ENCODE results near the gene CCND1. TPM values are rescaled to one million over a fixed set of nuclear protein-coding genes. Genes with fewer than 3 reads are reported as not detected.
A peak's percentile ranks its signal among the peaks of the same experiment; 100 is the strongest.

The CCND1 gene
- total RNA-seq, 1 donor from 2014 or later, result 85.0 TPM

GRCh38 chr11:69671734-69672465, 30.9 kb downstream of the CCND1 start:
- Histone ChIP-seq H3K36me3 (no peaks in the 10 kb centered on the region), H3K4me3 (no peak overlapping the region), H3K27ac (no peak overlapping the region), H3K79me2 (ENCODE audit: low read depth) (peaks cover 21% of the 10 kb centered on the region), H3K4me1 (peaks cover 5% of the 10 kb centered on the region), H3K27me3 (no peaks in the 10 kb centered on the region), H3K4me2 (no peak overlapping the region), H4K20me1 (ENCODE audit: low read depth) (peaks cover 9% of the 10 kb centered on the region), H3K9ac (no peak overlapping the region), H3K9me3 (ENCODE audit: low read depth) (no peaks in the 10 kb centered on the region), H3F3A (ENCODE audit: low read depth) (peaks cover 12% of the 10 kb centered on the region), H2AFZ (replicated peaks) (no peak overlapping the region)
- Mint-ChIP-seq H3K27ac (no peak overlapping the region), H3K4me3 (no peak overlapping the region), H3K27me3 (ENCODE audit: insufficient read depth, low read depth) (peaks cover 3% of the 10 kb centered on the region), H3K36me3 (peaks cover 3% of the 10 kb centered on the region), H3K9me3 (no peaks in the 10 kb centered on the region), H3K4me1 (peaks cover 32% of the 10 kb centered on the region)
- no peak for DNase-seq (ENCODE audit: low spot score)
- no peak for TF ChIP-seq EZH2 (IDR thresholded peaks at IDR 0.05)

- no peaks in the 10 kb centered on the region for H3K9me3 Mint-ChIP-seq
- H3K27ac Mint-ChIP-seq, result no peak overlapping the region
- H3K4me3 ChIP-seq, result peak overlapping the region; percentile 77
- no peak overlapping the region for H2AFZ ChIP-seq (replicated peaks)
- H3K27ac ChIP-seq, result no peak overlapping the region
- peaks cover 3% of the 10 kb centered on the region for H3K27me3 Mint-ChIP-seq (ENCODE audit: insufficient read depth, low read depth)
- peaks cover 5% of the 10 kb centered on the region for H3K4me1 ChIP-seq
- peaks cover 26% of the 10 kb centered on the region for H3K4me1 Mint-ChIP-seq
- no peaks in the 10 kb centered on the region for H3K9me3 ChIP-seq (ENCODE audit: low read depth)
- peak; percentile 41 for DNase-seq (ENCODE audit: low spot score)
- H4K20me1 ChIP-seq (ENCODE audit: low read depth), result peaks cover 9% of the 10 kb centered on the region
- no peaks in the 10 kb centered on the region for H3K36me3 Mint-ChIP-seq
- no peaks in the 10 kb centered on the region for H3K36me3 ChIP-seq
- peak overlapping the region; percentile 91 for H3K4me2 ChIP-seq
- peaks cover 22% of the 10 kb centered on the region for H3F3A ChIP-seq (ENCODE audit: low read depth)
- H3K9ac ChIP-seq, result peak overlapping the region; percentile 80
- TF ChIP-seq EZH2 (IDR thresholded peaks at IDR 0.05) (no peak), EZH2phosphoT487 (IDR thresholded peaks at IDR 0.05) (no peak)
- TF ChIP-seq, protein P1, sequence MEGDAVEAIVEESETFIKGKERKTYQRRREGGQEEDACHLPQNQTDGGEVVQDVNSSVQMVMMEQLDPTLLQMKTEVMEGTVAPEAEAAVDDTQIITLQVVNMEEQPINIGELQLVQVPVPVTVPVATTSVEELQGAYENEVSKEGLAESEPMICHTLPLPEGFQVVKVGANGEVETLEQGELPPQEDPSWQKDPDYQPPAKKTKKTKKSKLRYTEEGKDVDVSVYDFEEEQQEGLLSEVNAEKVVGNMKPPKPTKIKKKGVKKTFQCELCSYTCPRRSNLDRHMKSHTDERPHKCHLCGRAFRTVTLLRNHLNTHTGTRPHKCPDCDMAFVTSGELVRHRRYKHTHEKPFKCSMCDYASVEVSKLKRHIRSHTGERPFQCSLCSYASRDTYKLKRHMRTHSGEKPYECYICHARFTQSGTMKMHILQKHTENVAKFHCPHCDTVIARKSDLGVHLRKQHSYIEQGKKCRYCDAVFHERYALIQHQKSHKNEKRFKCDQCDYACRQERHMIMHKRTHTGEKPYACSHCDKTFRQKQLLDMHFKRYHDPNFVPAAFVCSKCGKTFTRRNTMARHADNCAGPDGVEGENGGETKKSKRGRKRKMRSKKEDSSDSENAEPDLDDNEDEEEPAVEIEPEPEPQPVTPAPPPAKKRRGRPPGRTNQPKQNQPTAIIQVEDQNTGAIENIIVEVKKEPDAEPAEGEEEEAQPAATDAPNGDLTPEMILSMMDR (IDR thresholded peaks at IDR 0.05), result no peak
- peak overlapping the region; percentile 94 for H3K4me3 Mint-ChIP-seq
- peaks cover 21% of the 10 kb centered on the region for H3K79me2 ChIP-seq (ENCODE audit: low read depth)
- H3K27me3 ChIP-seq, result no peaks in the 10 kb centered on the region
Measured at GRCh38 chr11:69674267-69674885, 33.4 kb downstream of the CCND1 start.

DNA sequence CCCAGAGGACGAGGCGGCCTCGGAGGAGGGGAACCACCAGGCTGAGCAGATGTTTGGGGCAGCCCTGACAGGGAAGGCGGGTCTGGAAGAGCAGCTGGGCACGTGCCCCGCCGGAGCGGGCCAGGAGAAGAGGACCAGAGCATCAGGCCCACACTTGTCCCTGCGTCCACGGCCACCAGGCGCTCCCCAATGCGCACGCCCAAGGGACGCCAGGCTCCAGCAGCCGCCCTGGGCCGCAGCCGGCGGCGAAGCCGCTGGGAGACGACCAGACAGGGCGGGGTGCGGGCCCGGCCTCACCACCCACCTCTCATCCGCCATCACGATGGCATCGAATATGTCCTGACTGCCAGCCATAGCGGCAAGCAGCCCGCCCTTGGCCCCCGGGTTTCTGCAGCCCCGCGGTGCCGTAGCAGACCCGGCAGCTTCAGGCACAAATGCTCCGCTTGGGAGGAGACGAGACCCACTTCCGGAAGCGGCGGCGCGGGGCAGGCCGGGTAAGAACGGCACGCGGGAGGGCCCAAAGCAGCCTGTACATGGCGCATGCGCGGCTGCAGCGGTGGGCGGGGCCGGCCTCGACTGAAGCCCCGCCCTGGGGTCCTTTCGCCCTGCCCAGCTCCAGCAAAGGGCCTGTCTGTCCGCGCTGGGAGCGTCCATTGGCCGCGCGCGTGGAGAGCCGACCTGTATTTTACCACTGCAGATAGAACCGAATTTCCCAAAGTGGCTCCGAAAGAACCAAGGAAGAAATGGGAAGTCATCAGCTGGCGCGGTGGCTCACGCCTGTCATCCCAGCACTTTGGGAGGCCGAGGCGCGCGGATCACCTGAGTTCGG, 34.1 kb downstream of the CCND1 start, which contains the start of gene LTO1:
LTO1 (minus strand) TSS at position 468 of the 829 bp plus-strand sequence; CDS start at position 354, 114 bp downstream.
- H3K4me1 ChIP-seq, result peaks cover 5% of the 10 kb centered on the region
- peak within 1 kb of the TSS; percentile 91 for H3K4me2 ChIP-seq
- H3K9ac ChIP-seq, result peak within 1 kb of the TSS; percentile 80
- no peaks in the 10 kb centered on the region for H3K9me3 ChIP-seq (ENCODE audit: low read depth)
- H3K79me2 ChIP-seq (ENCODE audit: low read depth), result peaks cover 21% of the 10 kb centered on the region
- H3K4me3 ChIP-seq, result peak within 1 kb of the TSS; percentile 77
- H3F3A ChIP-seq (ENCODE audit: low read depth), result peaks cover 22% of the 10 kb centered on the region
- H3K4me3 Mint-ChIP-seq, result peak within 1 kb of the TSS; percentile 94
- peaks cover 9% of the 10 kb centered on the region for H4K20me1 ChIP-seq (ENCODE audit: low read depth)
- no peak for TF ChIP-seq EZH2 (IDR thresholded peaks at IDR 0.05)
- DNase-seq (ENCODE audit: low spot score), result peak; percentile 96
- H3K27me3 ChIP-seq, result no peaks in the 10 kb centered on the region
- peak within 1 kb of the TSS; percentile 87 for H2AFZ ChIP-seq (replicated peaks)
- peaks cover 19% of the 10 kb centered on the region for H3K4me1 Mint-ChIP-seq
- H3K27ac ChIP-seq, result no peak within 1 kb of the TSS
- no peaks in the 10 kb centered on the region for H3K9me3 Mint-ChIP-seq
- no peaks in the 10 kb centered on the region for H3K36me3 Mint-ChIP-seq
- no peak within 1 kb of the TSS for H3K27ac Mint-ChIP-seq
- no peaks in the 10 kb centered on the region for H3K36me3 ChIP-seq
- H3K27me3 Mint-ChIP-seq (ENCODE audit: insufficient read depth, low read depth), result peaks cover 3% of the 10 kb centered on the region

GRCh38 chr11:69677749-69678148, 36.8 kb downstream of the CCND1 start:
- Mint-ChIP-seq H3K27me3 (ENCODE audit: insufficient read depth, low read depth) (peaks cover 9% of the 10 kb centered on the region), H3K9me3 (no peaks in the 10 kb centered on the region), H3K36me3 (no peaks in the 10 kb centered on the region), H3K4me3 (no peak overlapping the region), H3K27ac (no peak overlapping the region), H3K4me1 (peaks cover 14% of the 10 kb centered on the region)
- Histone ChIP-seq H2AFZ (replicated peaks) (no peak overlapping the region), H3F3A (ENCODE audit: low read depth) (peaks cover 10% of the 10 kb centered on the region), H3K27me3 (no peaks in the 10 kb centered on the region), H4K20me1 (ENCODE audit: low read depth) (peaks cover 9% of the 10 kb centered on the region), H3K79me2 (ENCODE audit: low read depth) (peaks cover 21% of the 10 kb centered on the region), H3K4me2 (no peak overlapping the region), H3K4me1 (peaks cover 5% of the 10 kb centered on the region), H3K4me3 (no peak overlapping the region), H3K9ac (no peak overlapping the region), H3K27ac (no peak overlapping the region), H3K9me3 (ENCODE audit: low read depth) (no peaks in the 10 kb centered on the region), H3K36me3 (no peaks in the 10 kb centered on the region)
- TF ChIP-seq EZH2 (IDR thresholded peaks at IDR 0.05) (no peak), EZH2phosphoT487 (IDR thresholded peaks at IDR 0.05) (no peak)
- TF ChIP-seq, protein P1 (IDR thresholded peaks at IDR 0.05), result no peak
- no peak for DNase-seq (ENCODE audit: low spot score)

Data from neural progenitor cell (in vitro differentiated cells).